CD4-positive, alpha-beta T cell (primary cell): ENCODE data around the gene USPL1. TPM values are rescaled to one million over a fixed set of nuclear protein-coding genes. Genes with fewer than 3 reads are reported as not detected.

Experiments used
- ATAC-seq: fragments of 200-7000 bp; cut with Tn5 transposase; one replicate; pipeline ENCODE4 v1.10.0; 2022; ENCODE audit warnings: mild to moderate bottlenecking; ENCODE audit not compliant: poor library complexity
- CTCF ChIA-PET: fragments of 350-600 bp; sonication (Branson Sonifier 250); formaldehyde crosslinking; loops from one replicate; lab custom pipeline; 2021; ENCODE audit warnings: antibody characterized with exemption, inconsistent platforms; lab: Charles Lee
- POLR2A ChIA-PET: fragments of 350-600 bp; sonication (Branson Sonifier 250); formaldehyde crosslinking; loops from one replicate; lab custom pipeline; 2021; ENCODE audit warnings: antibody characterized with exemption, inconsistent platforms; lab: Charles Lee
- DNase-seq, 14 experiments: peaks; one replicate each; pipeline ENCODE4 v3.0.0-alpha.2; 2013 to 2020; ENCODE audit warnings: mixed read lengths in 2 of 14
- H3K27ac ChIP-seq, 2 donors: one replicate each; pipeline versions ENCODE4 v1.5.1 to v1.7.0; 2013; ENCODE audit warnings: low read length in 2 of 2, low read depth in 1 of 2, mild to moderate bottlenecking in 1 of 2
- H3K27me3 ChIP-seq, 2 experiments: 1 replicate in 1 of 2; 2 replicates in 1 of 2; pipeline versions ENCODE4 v1.6.1 to v1.7.0; 2013; ENCODE audit warnings: low read length in 2 of 2, control low read depth in 1 of 2, mild to moderate bottlenecking in 1 of 2, moderate library complexity in 1 of 2; ENCODE audit not compliant: insufficient read depth in 2 of 2, control insufficient read depth in 1 of 2
- H3K36me3 ChIP-seq: one replicate; pipeline ENCODE4 v1.6.1; 2013; ENCODE audit warnings: low read length, control low read depth; ENCODE audit not compliant: insufficient read depth
- H3K4me1 ChIP-seq: one replicate; pipeline ENCODE4 v1.6.1; 2013; ENCODE audit warnings: low read length, control low read depth; ENCODE audit not compliant: insufficient read depth
- H3K4me3 ChIP-seq: one replicate; pipeline ENCODE4 v1.5.1; 2013; ENCODE audit warnings: mild to moderate bottlenecking, low read length, moderate library complexity
- H3K9me3 ChIP-seq, 2 experiments: 1 replicate in 1 of 2; 2 replicates in 1 of 2; pipeline versions ENCODE4 v1.6.1 to v1.7.0; 2013; ENCODE audit warnings: low read length in 2 of 2, mild to moderate bottlenecking in 2 of 2, control low read depth in 1 of 2, moderate library complexity in 1 of 2; ENCODE audit not compliant: control insufficient read depth in 1 of 2, insufficient read depth in 1 of 2
- H3K27ac Mint-ChIP-seq: one replicate; pipeline ENCODE4 v1.8.0; 2020; ENCODE audit warnings: mixed read lengths
- H3K27me3 Mint-ChIP-seq: one replicate; pipeline ENCODE4 v1.8.0; 2021; ENCODE audit warnings: mixed read lengths
- H3K36me3 Mint-ChIP-seq: one replicate; pipeline ENCODE4 v1.8.0; 2021; ENCODE audit warnings: low read depth, mixed read lengths
- H3K4me1 Mint-ChIP-seq: one replicate; pipeline ENCODE4 v1.8.0; 2021; ENCODE audit warnings: low read depth, mixed read lengths
- H3K4me3 Mint-ChIP-seq: one replicate; pipeline ENCODE4 v1.8.0; 2020; ENCODE audit warnings: mild to moderate bottlenecking, mixed read lengths
- H3K9me3 Mint-ChIP-seq: one replicate; pipeline ENCODE4 v1.8.0; 2020; ENCODE audit warnings: mixed read lengths
- intact Hi-C, 2 experiments: fragments of 100-400 bp; cut with DNase I in 1 of 2; cut with micrococcal nuclease in 1 of 2; formaldehyde crosslinking; loops; one replicate each; pipeline versions ENCODE4 v1.15.1 to v1.9.0; 2023 to 2025; cut with DNase I, micrococcal nuclease
- total RNA-seq, 174 experiments: library from RNA in 2 of 174; stranded (reverse) in 2 of 174; gene quantifications; one replicate each; pipeline ENCODE4 v1.2.3 and lab custom pipeline; 2021 to 2026
- TF ChIP-seq, protein P1 (sequence below): fragments of 200-600 bp; IDR thresholded peaks from one replicate; pipeline ENCODE4 v1.8.0; 2022; ENCODE audit warnings: antibody characterized with exemption, mild to moderate bottlenecking

Gene USPL1
- total RNA-seq, 2 experiments from 2014 or later, result 41.2 to 42.0 TPM

- no peaks in the 10 kb centered on the region for H3K9me3 ChIP-seq
- Mint-ChIP-seq H3K4me1 (no peaks in the 10 kb centered on the region), H3K27me3 (no peaks in the 10 kb centered on the region), H3K27ac (no peak overlapping the region), H3K9me3 (no peaks in the 10 kb centered on the region), H3K4me3 (no peak overlapping the region), H3K36me3 (no peaks in the 10 kb centered on the region)
- no peak overlapping the region for H3K4me3 ChIP-seq
- no peaks in the 10 kb centered on the region for H3K27me3 ChIP-seq
- no peaks in the 10 kb centered on the region for H3K36me3 ChIP-seq
- no peak overlapping the region for H3K27ac ChIP-seq
- CTCF ChIA-PET, result no interaction called here
- POLR2A ChIA-PET, result no interaction called here
- TF ChIP-seq, protein P1, sequence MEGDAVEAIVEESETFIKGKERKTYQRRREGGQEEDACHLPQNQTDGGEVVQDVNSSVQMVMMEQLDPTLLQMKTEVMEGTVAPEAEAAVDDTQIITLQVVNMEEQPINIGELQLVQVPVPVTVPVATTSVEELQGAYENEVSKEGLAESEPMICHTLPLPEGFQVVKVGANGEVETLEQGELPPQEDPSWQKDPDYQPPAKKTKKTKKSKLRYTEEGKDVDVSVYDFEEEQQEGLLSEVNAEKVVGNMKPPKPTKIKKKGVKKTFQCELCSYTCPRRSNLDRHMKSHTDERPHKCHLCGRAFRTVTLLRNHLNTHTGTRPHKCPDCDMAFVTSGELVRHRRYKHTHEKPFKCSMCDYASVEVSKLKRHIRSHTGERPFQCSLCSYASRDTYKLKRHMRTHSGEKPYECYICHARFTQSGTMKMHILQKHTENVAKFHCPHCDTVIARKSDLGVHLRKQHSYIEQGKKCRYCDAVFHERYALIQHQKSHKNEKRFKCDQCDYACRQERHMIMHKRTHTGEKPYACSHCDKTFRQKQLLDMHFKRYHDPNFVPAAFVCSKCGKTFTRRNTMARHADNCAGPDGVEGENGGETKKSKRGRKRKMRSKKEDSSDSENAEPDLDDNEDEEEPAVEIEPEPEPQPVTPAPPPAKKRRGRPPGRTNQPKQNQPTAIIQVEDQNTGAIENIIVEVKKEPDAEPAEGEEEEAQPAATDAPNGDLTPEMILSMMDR, result no peak
- no peak for ATAC-seq
- no peak for DNase-seq
- no peaks in the 10 kb centered on the region for H3K4me1 ChIP-seq
- intact Hi-C loops, result no loop called here
Measured at GRCh38 chr13:30593001-30593400, 24.7 kb upstream of the USPL1 start.

DNA sequence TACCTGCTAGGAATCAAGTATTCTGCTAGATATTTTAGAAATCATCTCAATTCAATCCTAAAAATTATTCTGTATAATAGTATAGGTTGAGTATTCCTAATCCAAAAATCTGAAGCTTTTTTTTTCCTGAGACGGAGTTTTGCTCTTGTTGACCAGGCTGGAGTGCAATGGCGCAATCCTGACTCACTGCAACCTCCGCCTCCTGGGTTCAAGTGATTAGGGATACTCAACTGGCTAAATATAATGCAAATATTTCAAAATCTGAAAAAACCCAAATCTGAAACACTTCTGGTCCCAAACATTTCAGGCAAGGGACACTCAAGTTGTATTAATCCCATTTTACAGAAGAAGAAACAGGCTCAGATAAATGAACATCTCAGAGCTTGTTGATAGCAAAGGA, 17.2 kb upstream of the USPL1 start:
- no peaks in the 10 kb centered on the region for H3K27me3 Mint-ChIP-seq
- Histone ChIP-seq H3K27me3 (no peaks in the 10 kb centered on the region), H3K4me1 (no peaks in the 10 kb centered on the region), H3K9me3 (no peaks in the 10 kb centered on the region), H3K36me3 (no peaks in the 10 kb centered on the region), H3K27ac (no peak overlapping the region), H3K4me3 (no peak overlapping the region)
- no peak overlapping the region for H3K27ac Mint-ChIP-seq
- no peaks in the 10 kb centered on the region for H3K9me3 Mint-ChIP-seq
- H3K4me1 Mint-ChIP-seq, result peaks cover 3% of the 10 kb centered on the region
- H3K4me3 Mint-ChIP-seq, result no peak overlapping the region
- no peak for ATAC-seq
- ChIA-PET CTCF (no interaction called here), POLR2A (interaction anchor here (0.6 kb wide), 1 partner anchor 43 kb away, joined by 3 read pairs; no protein-coding TSS in a partner anchor)
- no peak for DNase-seq
- intact Hi-C loops, result no loop called here
- H3K36me3 Mint-ChIP-seq, result no peaks in the 10 kb centered on the region
- TF ChIP-seq, protein P1, result no peak

DNA sequence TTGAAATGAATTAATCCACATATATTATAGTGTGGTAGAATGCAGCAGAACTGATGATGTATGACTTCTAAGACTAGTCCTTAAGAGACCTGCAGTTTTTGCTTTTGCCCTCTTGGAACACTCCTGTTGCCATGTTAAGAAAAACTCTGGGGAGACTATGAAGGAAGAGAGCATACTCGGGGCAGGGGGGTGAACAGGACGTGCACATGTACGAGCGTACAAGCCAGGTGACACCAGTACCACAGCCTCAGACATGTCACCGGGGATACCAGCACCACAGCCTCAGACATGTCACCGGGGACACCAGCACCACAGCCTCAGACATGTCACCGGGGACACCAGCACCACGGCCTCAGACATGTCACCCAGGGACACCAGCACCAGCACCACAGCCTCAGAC, 15.9 kb upstream of the USPL1 start:
- H3K4me1 ChIP-seq, result no peaks in the 10 kb centered on the region
- ChIA-PET CTCF (no interaction called here), POLR2A (no interaction called here)
- DNase-seq, result no peak
- TF ChIP-seq, protein P1, result no peak
- no peak overlapping the region for H3K4me3 ChIP-seq
- intact Hi-C loops, result no loop called here
- Mint-ChIP-seq H3K27ac (no peak overlapping the region), H3K4me3 (no peak overlapping the region), H3K9me3 (no peaks in the 10 kb centered on the region), H3K36me3 (no peaks in the 10 kb centered on the region), H3K4me1 (peaks cover 14% of the 10 kb centered on the region), H3K27me3 (no peaks in the 10 kb centered on the region)
- H3K9me3 ChIP-seq, result no peaks in the 10 kb centered on the region
- no peaks in the 10 kb centered on the region for H3K36me3 ChIP-seq
- H3K27me3 ChIP-seq, result no peaks in the 10 kb centered on the region
- ATAC-seq, result no peak
- no peak overlapping the region for H3K27ac ChIP-seq
